ENCODE measurements around the gene SLC22A12.

DNA sequence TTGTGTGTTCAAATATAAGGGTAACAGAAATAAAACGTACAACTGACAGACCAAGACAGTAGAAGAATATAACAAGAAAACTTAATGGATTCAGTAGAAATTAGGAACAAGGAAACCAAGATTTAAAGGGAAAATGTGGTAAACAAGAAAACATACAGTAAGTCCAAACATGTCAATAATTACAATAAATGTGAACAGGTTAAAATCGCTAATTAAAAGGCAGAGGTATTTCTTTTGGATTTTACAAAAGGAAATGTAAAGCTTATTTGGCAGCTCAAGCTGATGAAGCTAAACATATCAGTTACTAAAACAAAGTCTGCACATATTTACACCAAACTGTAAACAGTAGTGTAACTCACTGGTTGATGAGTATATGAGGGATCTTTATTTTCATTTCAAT is 2.3 kb upstream of the SLC22A12 start:
- no peak for TF ChIP-seq EZH2 (optimal IDR thresholded peaks at IDR 0.05; ENCODE audit: low read depth, low read length)
- TF ChIP-seq, protein P1, sequence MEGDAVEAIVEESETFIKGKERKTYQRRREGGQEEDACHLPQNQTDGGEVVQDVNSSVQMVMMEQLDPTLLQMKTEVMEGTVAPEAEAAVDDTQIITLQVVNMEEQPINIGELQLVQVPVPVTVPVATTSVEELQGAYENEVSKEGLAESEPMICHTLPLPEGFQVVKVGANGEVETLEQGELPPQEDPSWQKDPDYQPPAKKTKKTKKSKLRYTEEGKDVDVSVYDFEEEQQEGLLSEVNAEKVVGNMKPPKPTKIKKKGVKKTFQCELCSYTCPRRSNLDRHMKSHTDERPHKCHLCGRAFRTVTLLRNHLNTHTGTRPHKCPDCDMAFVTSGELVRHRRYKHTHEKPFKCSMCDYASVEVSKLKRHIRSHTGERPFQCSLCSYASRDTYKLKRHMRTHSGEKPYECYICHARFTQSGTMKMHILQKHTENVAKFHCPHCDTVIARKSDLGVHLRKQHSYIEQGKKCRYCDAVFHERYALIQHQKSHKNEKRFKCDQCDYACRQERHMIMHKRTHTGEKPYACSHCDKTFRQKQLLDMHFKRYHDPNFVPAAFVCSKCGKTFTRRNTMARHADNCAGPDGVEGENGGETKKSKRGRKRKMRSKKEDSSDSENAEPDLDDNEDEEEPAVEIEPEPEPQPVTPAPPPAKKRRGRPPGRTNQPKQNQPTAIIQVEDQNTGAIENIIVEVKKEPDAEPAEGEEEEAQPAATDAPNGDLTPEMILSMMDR (IDR thresholded peaks at IDR 0.05; ENCODE audit: low read length): no peak

All from MM.1S (cell line).